Stimulated activated CD8-positive, alpha-beta memory T cell treated with anti-CD3 and anti-CD28 coated beads, Interleukin-12 subunit alpha, Interleukin-12 subunit beta, amount 100 ng/mL, for 1 hour (primary cell): Measurements from ENCODE around the gene CORO7.
"Not testable (repeated sequence)": the region's sequence is repeated elsewhere in the genome, so short reads cannot be mapped to it uniquely, and the experiment has no call there.

Experiments
- DNase-seq: peaks from one replicate; pipeline ENCODE4 v3.0.0-alpha.2; 2020; ENCODE audit warnings: low read depth

CORO7 gene

GRCh38 chr16:4336701-4337539 is 79.5 kb downstream of the CORO7 start:
- no peak for DNase-seq

DNA sequence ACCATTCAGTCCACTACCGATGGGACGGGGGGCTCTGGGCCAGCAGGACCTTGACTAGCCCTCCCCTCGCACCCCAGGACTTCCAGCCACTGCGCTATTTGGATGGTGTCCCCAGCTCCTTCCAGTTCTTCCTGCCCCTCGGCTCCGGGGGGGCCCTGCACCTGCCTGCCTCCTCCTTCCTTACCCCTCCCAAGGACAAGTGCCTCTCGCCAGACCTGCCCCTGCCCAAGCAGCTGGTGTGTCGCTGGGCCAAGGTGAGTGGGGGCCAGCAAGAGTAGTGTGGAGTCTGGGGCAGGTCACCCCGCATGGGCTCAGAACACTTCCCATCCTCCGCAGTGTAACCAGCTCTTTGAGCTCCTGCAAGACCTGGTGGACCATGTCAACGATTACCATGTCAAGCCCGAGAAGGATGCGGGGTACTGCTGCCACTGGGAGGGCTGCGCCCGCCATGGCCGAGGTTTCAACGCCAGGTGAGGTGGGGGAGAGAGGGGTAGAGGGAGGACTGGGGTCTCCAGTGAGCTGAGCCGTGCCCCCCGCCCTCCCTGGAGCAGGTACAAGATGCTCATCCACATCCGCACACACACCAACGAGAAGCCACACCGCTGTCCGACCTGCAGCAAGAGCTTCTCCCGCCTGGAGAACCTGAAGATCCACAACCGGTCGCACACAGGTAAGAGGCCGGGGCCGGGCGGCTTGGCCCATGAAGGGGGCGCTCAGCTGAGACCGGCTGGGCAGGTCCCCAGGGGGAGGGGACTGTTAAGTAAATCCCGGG is 81.5 kb downstream of the CORO7 start:
- DNase-seq, result no peak

DNA sequence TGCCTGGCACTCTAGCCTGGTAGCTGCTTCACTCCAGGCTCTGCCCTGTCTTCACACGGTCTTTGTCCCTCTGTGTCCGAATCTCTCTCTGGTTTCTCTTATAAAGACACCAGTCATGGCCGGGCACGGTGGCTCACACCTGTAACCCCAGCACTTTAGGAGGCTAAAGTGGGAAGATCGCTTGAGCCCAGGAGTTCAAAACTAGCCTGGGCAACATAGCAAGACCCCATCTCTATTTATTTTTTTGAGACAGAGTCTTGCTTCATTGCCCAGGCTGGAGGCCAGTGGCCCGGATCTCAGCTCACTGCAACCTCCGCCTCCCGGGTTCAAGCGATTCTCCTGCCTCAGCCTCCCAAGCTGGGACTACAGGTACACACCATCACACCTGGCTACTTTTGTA is 82.7 kb downstream of the CORO7 start:
- DNase-seq, result not testable (repeated sequence)

GRCh38 chr16:4333308-4333638 is 83.1 kb downstream of the CORO7 start:
- no peak for DNase-seq

DNA sequence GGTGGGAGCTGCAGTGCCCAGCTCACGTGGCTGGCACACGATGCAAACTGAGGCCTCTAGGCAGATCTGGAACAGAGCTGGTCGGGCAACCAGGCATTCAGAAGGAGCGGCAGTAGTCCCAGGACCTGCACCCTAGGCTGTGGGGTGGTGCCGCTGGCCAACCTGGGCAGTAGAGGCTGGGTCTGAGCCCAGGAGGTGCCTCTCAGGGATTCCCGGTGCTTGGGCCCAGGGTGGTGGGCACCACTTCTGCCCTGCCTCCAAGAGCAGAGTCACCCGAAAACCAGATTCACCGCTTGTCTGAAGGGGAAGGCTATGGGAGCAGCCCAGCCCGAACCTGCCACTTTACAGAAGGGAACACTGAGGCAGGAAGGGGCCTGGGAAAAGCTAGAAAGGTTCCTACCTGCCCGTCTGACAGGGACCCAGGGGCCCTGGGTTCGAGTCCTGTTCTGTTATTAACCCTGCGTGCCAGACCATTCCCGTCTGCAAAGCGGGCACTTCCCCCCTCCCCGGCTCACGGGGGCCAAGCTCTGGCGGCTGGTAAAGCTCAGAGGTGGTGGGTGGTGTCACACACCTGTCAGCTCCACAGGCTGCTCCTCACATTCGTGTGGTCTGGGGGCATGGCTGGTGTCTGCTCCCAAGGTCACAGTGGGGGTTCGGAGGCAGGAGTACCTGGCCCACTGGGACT is 83.6 kb downstream of the CORO7 start:
- no peak for DNase-seq

DNA sequence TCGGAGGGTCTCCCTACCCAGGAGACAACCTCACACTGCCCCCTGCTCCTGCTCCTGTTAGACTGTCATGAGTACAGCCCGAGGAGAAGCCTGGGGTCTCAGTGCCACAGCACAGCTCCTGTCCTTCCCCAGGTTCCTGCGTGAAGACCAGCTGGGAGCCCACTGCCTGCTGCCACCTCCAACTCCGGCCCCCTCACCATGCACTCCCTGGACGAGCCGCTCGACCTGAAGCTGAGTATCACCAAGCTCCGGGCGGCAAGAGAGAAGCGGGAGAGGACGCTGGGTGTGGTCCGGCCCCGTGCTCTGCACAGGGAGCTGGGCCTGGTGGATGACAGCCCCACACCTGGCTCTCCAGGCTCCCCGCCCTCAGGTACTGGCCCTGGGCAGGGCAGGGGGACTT is 84.3 kb downstream of the CORO7 start:
- no peak for DNase-seq

- DNase-seq, result peak; percentile 58
Observed at GRCh38 chr16:4330277-4330874, 86.0 kb downstream of the CORO7 start.

GRCh38 chr16:4328782-4329775 is 87.3 kb downstream of the CORO7 start:
- DNase-seq, result no peak

DNA sequence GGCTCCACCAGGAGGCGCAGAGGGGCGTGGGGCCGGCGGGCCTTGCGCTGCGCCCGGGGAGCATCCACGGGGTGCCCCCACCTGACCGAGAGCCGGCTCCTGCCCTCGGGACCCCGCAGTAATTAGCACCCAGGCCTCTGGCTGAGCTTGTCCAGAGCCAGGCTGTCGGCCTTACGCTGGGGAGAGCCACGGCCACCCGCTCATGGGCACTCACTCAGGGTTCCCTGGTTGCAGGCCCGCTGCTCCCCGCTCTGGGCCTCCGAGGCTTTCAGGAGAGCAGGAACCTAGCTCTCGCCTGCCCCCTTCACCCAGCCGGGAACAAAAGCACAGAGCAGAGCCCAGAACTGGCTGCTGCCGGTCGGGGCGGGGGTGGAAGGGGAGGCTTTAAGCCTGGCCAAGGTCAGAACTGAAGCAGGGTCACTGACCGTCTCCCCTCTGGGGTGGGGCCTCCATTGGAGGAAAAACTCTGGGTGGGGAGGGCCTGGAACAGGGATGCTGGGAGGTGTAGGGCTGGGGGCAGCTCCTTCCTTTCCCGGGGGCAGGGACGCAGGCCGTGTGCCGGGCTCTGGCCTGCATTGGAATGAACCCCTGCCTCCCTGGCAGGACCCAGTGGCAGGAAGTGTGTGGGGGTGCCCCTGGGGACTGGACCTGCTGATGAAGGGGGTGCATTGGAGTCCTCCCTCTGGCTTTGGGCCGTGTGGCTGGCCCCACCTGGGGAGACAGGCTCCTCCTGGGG is 88.2 kb downstream of the CORO7 start:
- DNase-seq, result no peak

- DNase-seq, result no peak
Observed at GRCh38 chr16:4327386-4328045, 88.9 kb downstream of the CORO7 start.

GRCh38 chr16:4325253-4325758 is 91.1 kb downstream of the CORO7 start:
- no peak for DNase-seq

- no peak for DNase-seq
Observed at GRCh38 chr16:4324492-4325252, 91.7 kb downstream of the CORO7 start.

DNA sequence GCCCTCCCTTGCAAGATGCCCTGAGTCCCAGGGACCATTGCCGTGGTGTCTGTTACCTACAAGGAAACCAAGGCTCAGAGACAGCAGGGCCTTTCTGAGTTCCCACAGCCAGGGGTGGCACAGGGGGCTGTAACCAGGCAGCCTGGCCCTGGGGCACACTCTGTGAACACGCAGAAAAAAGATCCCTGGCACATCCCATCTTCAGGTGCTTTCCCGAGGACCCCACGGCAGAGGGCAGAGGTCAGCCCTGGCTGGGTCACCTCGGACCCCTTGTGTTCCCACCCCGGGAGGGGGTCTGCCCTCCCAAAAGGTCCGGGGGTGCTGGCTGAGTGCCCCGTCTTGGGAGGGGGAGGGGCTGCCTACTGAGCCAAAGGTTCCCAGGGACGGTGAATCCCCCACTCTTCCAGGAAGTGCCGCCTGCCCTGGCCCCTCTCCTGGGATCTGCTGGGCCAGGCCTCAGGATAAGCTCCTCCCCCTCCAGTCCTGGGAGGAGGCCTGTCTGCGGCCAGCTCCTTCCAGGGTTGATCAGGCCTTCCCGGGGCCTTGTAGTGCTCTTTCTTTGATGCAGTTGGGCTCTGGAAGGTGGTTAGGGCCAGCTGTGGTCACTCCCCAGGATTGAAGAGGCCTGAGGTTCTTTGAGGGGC is 92.4 kb downstream of the CORO7 start:
- no peak for DNase-seq

- DNase-seq, result no peak
Observed at GRCh38 chr16:4323071-4323844, 93.1 kb downstream of the CORO7 start.

- no peak for DNase-seq
Observed at GRCh38 chr16:4322121-4323052, 94.0 kb downstream of the CORO7 start.

DNA sequence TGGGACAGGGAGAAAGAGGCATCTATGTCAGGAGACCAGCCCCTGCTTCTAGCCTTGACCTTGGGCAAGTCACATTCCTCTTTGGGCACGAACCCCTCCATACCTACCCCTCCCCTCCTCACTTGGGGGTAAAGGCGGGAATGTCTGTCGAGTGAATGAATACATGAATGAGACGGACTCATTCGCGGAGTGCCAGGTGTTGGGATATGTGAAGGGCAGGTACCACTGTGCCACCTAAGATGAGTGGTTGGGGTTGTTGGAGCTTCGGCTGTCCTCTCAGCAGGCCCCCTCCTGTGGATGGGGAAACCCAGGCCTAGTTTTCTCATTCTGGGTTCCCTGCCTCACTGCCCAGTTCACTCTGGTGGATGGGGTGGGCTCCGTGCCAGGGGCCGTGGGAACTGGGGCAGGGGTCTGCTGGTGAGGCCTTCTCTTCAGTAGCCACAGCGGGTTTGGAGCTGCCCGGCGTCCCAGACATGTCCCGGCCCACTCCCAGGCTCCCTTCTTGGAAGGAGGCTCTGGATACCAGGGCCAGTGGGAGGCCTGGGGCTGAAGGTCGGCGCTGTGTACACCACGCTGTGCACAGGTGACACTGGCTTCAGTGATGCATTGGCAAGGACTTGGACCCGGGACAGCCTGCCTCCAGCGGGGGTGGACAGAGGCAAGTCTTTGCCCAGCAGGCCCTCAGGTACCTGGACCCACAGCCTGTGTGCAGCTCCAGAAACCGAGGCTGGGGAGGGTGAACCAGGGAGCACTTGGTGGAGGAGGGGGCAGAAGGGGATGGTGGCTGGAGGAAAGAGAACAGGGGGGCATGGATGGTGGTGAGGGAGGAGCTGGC is 94.9 kb downstream of the CORO7 start:
- no peak for DNase-seq
